Measurements from ENCODE around the gene SMG6.

DNA sequence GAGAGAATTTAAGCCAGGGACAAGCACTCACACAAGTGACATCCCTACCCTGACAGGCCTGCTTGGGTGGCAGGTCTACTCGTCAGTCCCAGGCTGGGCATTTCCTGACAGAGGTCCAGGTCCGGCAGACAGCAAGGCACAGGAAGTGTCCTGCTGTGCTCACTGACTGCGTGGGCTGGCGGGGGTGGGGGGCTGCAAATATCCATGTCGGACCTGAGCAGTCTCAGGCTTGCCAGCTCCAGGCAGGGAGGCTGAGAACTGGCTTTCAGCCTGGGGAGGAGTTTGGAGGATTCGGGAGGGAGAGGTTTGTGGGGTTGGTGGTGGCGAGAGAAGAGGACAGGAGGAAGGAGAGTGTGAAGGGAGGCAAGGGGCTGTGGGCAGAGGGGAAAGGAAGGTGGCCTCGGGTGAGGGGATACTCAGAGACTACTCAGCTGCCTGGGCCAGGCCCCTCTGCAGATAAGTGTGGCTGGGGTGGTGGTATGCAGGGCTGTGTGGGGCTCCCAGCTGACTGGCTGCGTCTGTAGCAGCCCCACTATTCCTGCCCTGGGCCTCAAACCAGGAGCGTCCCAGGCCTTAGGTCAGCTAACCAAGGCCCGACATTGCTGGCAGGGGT is 240.9 kb downstream of the SMG6 start:
- TF ChIP-seq CTCF (IDR thresholded peaks at IDR 0.05): no peak
- TF ChIP-seq SIN3A (IDR thresholded peaks at IDR 0.05; ENCODE audit: borderline replicate concordance, low read depth, low read length): no peak
